GM20000 (cell line): ENCODE results near the gene OSBPL2.

Experiments
- DNase-seq: peaks from one replicate; pipeline ENCODE4 v3.0.0; 2012; ENCODE audit warnings: low spot score
- CTCF ChIP-seq: IDR thresholded peaks from 2 replicates; pipeline ENCODE4 v1.5.1; 2012; ENCODE audit warnings: mild to moderate bottlenecking, control low read depth; ENCODE audit errors: extremely low read depth, missing control alignments

OSBPL2 gene

GRCh38 chr20:62323146-62323979 is 85.0 kb downstream of the OSBPL2 start:
- no peak for TF ChIP-seq CTCF
- DNase-seq, result no peak

- no peak for DNase-seq
- TF ChIP-seq CTCF, result no peak
These were observed 85.9 kb downstream of the OSBPL2 start for GRCh38 chr20:62323980-62324906.

- DNase-seq, result no peak
- TF ChIP-seq CTCF, result no peak
These were observed 87.0 kb downstream of the OSBPL2 start for GRCh38 chr20:62325172-62325905.

GRCh38 chr20:62326559-62326958 is 88.2 kb downstream of the OSBPL2 start:
- DNase-seq, result no peak
- TF ChIP-seq CTCF, result no peak

- TF ChIP-seq CTCF, result no peak
- no peak for DNase-seq
These were observed 88.8 kb downstream of the OSBPL2 start for GRCh38 chr20:62326959-62327725.

GRCh38 chr20:62327726-62328495 is 89.6 kb downstream of the OSBPL2 start:
- TF ChIP-seq CTCF, result no peak
- DNase-seq, result no peak
